ENCODE results near the gene RIBC2. TPM values are rescaled to one million over a fixed set of nuclear protein-coding genes. Genes with fewer than 3 reads are reported as not detected.
A peak's percentile ranks its signal among the peaks of the same experiment; 100 is the strongest.
"Not testable (repeated sequence)": the region's sequence is repeated elsewhere in the genome, so short reads cannot be mapped to it uniquely, and the experiment has no call there.

The RIBC2 gene
- total and polyA plus RNA-seq, 7 donors: 1.5 TPM; not detected in 6

DNA sequence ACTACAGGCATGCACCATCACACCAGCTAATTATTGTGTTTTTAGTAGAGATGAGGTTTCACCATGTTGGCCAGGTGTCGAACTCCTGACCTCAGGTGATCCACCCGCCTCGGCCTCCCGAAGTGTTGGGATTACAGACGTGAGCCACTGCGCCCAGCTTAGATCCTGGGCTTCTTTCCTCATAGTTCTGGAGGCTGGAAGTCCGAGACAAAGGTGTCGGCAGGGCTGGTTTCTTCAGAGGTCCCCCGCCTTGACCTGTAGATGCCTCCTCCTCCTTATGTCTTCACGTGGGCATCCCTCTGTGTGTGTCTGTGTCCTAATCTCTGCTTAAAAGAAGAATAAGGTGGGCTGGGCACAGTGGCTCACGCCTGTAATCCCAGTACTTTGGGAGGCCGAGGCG, 45.0 kb downstream of the RIBC2 start:
- H3K27ac ChIP-seq: no peak overlapping the region
- H3K4me3 ChIP-seq: no peak overlapping the region
- DNase-seq: no peak
- WGBS, 2 donors: 93 to 95% methylated on average over 13 of the region's 13 CpGs
- TF ChIP-seq EP300 (IDR thresholded peaks at IDR 0.05): no peak
- no peak for TF ChIP-seq POLR2A (IDR thresholded peaks at IDR 0.05)
- no peak for TF ChIP-seq POLR2AphosphoS5 (IDR thresholded peaks at IDR 0.05)
- TF ChIP-seq, protein P1, sequence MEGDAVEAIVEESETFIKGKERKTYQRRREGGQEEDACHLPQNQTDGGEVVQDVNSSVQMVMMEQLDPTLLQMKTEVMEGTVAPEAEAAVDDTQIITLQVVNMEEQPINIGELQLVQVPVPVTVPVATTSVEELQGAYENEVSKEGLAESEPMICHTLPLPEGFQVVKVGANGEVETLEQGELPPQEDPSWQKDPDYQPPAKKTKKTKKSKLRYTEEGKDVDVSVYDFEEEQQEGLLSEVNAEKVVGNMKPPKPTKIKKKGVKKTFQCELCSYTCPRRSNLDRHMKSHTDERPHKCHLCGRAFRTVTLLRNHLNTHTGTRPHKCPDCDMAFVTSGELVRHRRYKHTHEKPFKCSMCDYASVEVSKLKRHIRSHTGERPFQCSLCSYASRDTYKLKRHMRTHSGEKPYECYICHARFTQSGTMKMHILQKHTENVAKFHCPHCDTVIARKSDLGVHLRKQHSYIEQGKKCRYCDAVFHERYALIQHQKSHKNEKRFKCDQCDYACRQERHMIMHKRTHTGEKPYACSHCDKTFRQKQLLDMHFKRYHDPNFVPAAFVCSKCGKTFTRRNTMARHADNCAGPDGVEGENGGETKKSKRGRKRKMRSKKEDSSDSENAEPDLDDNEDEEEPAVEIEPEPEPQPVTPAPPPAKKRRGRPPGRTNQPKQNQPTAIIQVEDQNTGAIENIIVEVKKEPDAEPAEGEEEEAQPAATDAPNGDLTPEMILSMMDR (IDR thresholded peaks at IDR 0.05): no peak
- intact Hi-C loops (cut with DNase I): no loop called here
- H3K9me3 ChIP-seq: no peaks in the 10 kb centered on the region
- no peaks in the 10 kb centered on the region for H3K36me3 ChIP-seq
- no peaks in the 10 kb centered on the region for H3K4me1 ChIP-seq
- no peaks in the 10 kb centered on the region for H3K27me3 ChIP-seq

DNA sequence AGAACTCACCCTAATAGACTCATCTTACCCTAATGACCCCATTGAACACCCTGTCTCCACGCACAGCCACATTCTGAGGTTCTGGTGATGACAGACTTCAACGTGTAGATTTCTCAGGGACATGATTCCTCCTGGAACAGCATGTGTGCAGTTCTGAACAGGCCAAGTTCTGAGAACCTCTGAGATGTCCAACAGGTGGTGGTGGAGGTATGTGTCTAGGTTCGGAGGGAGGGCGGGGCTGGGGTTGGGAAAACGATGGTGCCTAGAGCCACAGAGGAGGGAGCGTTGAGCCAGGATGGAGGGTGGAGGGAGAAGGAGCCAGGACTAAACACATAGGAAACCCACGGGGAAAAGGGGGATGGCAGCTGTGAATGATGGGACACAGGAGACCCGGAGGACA, 45.7 kb downstream of the RIBC2 start:
- DNase-seq: no peak
- intact Hi-C loops (cut with DNase I): no loop called here
- H3K4me3 ChIP-seq: no peak overlapping the region
- H3K36me3 ChIP-seq: no peaks in the 10 kb centered on the region
- TF ChIP-seq, protein P1 (IDR thresholded peaks at IDR 0.05): no peak
- TF ChIP-seq EP300 (IDR thresholded peaks at IDR 0.05): no peak
- TF ChIP-seq POLR2A (IDR thresholded peaks at IDR 0.05): no peak
- TF ChIP-seq POLR2AphosphoS5 (IDR thresholded peaks at IDR 0.05): no peak
- H3K27ac ChIP-seq: peak overlapping the region; percentile 55 to 75 (median 62)
- no peaks in the 10 kb centered on the region for H3K9me3 ChIP-seq
- H3K4me1 ChIP-seq: no peaks in the 10 kb centered on the region
- 88 to 91% methylated on average over 8 of the region's 8 CpGs for WGBS, 2 donors
- no peaks in the 10 kb centered on the region for H3K27me3 ChIP-seq

DNA sequence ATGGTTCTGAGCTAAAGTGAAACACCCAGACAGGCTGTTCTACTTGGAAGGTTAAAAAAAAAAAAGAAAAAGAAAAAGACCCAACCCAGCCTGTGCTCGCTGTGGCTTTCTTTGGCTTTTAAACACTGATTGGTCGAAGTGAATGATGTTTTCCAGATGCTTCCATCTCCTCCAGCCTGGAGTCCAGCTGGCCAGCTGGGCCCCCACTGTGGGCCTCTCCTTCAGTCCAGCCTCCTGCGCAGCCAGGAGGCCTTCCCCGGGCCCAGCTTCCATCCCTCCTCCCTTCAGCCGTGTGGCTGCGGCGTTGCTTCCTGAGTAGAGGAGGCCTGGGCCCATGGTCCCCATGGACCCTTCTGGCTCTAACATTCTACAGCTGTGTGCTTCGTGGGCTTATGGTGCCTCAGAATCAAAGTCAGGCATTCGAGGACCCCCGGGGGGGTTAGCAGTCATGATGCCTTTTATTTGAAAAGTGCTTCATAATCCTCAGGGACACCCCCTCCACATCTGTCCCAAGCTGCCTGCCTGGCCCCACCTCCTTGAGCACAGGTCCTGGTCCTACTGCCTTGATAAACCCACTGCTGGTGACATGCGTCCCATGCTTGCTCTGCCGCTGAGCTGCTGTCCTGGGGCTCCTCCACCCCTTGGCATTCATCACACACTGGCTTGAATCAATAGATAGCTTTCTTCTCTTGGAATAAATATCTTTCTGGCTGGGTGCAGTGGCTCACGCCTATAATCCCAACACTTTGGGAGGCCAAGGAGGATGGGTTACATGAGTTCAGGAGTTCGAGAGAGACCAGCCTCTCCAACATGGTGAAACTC, 47.0 kb downstream of the RIBC2 start:
- peak; percentile 91 for DNase-seq
- TF ChIP-seq, protein P1 (IDR thresholded peaks at IDR 0.05): no peak
- TF ChIP-seq EP300 (IDR thresholded peaks at IDR 0.05): no peak
- TF ChIP-seq POLR2AphosphoS5 (IDR thresholded peaks at IDR 0.05): peak; percentile 24 to 74 (median 60)
- no peak for TF ChIP-seq POLR2A (IDR thresholded peaks at IDR 0.05)
- no peaks in the 10 kb centered on the region for H3K27me3 ChIP-seq
- H3K4me3 ChIP-seq: no peak overlapping the region
- H3K27ac ChIP-seq: peak overlapping the region; percentile 55 to 75 (median 62)
- intact Hi-C loops (cut with DNase I): no loop called here
- H3K4me1 ChIP-seq: no peaks in the 10 kb centered on the region
- 68 to 78% methylated on average over 14 of the region's 14 CpGs for WGBS, 2 donors
- H3K36me3 ChIP-seq: no peaks in the 10 kb centered on the region
- no peaks in the 10 kb centered on the region for H3K9me3 ChIP-seq

DNA sequence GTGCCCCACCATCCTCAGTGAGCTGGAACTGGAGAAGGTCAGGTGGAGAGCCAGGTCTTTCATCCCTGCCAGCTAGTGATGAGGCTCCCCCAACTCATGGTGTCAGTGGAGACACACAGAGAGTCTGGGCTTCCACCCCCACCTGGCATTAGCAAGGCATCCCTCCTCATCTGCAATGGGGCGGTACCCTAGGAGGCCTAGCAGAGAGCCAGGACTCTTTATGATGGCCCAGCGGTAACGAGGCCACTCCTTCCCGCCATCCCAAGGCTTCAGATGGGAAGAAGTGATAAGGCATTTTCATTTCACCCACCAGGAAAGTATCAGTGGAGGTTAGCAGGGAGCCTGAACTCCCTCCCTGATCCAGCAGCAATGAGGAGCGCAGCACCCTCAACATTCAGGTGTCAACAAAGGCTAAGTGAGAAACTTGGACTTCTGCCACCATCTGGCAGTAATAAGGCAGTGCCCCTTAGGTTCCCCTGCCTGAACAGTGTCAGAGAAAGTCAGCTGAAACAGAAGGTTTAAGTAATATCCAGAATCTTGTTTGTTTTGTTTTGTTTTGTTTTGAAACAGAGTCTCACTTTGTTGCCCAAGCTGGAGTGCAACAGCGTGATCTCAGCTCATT, 48.7 kb downstream of the RIBC2 start:
- H3K27me3 ChIP-seq: no peaks in the 10 kb centered on the region
- intact Hi-C loops (cut with DNase I): no loop called here
- peaks cover 0 to 5% (median 0%) of the 10 kb centered on the region in 4 donors for H3K9me3 ChIP-seq
- WGBS, 2 donors: 64 to 84% methylated on average over 6 of the region's 6 CpGs
- TF ChIP-seq POLR2A (IDR thresholded peaks at IDR 0.05) (no peak), EP300 (IDR thresholded peaks at IDR 0.05) (no peak), POLR2AphosphoS5 (IDR thresholded peaks at IDR 0.05) (no peak)
- TF ChIP-seq, protein P1 (IDR thresholded peaks at IDR 0.05): no peak
- no peak for DNase-seq
- no peak overlapping the region for H3K4me3 ChIP-seq
- H3K4me1 ChIP-seq: no peaks in the 10 kb centered on the region
- H3K27ac ChIP-seq: no peak overlapping the region
- no peaks in the 10 kb centered on the region for H3K36me3 ChIP-seq

DNA sequence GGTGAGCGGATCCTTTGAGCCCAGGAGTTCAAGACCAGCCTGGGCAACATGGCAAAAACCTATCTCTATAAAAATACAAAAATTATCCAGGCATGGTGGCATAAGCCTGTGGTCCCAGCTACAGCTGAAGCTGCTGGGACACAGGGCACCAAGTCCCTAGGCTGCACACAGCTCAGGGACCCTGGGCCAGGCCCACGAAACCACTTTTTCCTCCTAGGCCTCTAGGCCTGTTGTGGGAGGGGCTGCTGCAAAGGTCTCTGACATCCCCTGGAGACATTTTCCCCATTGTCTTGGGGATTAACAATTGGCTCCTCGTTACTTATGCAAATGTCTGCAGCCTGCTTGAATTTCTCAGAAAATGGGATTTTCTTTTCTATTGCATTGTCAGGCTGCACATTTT, 50.2 kb downstream of the RIBC2 start:
- H3K36me3 ChIP-seq; H3K4me3 ChIP-seq; intact Hi-C loops (cut with DNase I); DNase-seq; H3K4me1 ChIP-seq; H3K27ac ChIP-seq; H3K27me3 ChIP-seq; H3K9me3 ChIP-seq: not testable (repeated sequence)
- WGBS, 2 donors: 91% methylated on average over 3 of the region's 3 CpGs

Measured in sigmoid colon (tissue), 7 donors.